ENCODE results near the gene SNX30.

SNX30 gene

DNA sequence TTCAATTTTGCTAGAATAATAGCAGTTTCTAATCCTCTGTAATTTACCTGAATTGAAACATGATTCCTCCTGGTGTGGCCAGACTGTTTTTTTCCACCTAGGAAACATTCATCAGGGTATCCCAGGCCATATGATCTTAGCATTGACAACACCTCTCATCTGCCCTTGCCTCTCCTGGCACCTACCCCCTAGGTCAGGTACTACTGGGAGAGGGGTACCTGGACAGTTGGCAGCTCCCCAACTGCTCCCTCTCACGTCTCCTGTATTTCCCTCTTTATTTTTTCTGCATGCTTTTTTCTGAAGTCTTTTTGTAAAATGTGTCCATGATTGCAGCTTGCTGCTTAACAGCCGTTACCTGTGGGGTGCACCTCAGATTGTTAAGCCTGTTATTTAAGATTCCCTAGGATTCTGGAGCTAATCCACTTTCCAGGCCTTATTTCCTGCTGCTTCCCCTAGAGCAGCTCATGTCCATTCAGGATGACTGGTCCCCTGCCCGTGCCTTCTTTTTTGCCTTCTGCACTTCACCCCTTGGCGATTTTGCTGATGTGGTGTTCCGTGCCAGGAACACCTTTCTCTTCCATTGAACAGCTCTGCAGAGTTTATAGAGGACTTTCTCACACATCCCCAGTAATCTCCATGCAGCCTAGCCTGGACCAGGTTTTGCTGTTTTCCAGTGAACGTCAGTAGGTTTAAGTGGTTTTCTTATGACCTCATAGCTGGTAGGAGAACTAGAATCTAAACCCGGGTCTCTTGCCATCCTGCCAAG lies 33.6 kb downstream of the SNX30 start:
- DNase-seq, result no peak

DNA sequence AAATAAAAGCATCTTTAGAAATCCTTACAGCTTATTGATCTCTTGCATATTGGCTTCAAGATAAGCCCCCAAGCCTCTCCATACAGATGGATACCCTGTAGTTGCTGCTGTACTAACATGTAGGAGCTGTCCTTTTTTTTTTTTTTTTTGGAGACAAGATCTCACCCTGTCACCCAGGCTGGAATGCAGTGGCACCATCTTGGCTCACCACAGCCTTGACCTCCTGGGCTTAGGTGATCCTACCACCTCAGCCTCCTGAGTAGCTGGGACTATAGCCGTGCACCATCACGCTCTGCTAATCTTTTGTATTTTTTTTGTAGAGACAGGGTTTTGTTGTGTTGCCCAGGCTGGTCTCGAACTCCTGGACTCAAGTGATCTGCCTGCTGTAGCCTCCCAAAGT lies 35.4 kb downstream of the SNX30 start:
- no peak for DNase-seq

GRCh38 chr9:112786829-112787520 lies 36.4 kb downstream of the SNX30 start:
- no peak for DNase-seq

DNA sequence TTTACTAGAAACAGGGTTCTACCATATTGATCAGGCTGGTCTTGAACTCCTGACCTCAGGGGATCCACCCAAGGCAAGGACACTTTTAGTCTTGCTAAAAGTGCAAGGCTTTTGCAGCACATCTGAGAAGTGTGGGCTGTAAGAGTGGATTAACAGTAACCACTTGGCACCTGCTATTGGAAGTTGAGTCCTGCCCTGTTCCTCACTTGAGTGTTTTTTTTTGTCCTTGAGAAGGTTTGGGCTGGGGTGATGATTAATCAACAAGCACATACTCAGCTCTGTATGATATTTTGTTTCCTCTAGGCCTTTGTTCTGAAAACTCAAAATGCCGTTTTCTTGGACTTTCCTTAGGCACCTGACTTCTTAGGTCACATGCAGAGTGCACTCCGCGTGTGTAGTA lies 37.4 kb downstream of the SNX30 start:
- no peak for DNase-seq

DNA sequence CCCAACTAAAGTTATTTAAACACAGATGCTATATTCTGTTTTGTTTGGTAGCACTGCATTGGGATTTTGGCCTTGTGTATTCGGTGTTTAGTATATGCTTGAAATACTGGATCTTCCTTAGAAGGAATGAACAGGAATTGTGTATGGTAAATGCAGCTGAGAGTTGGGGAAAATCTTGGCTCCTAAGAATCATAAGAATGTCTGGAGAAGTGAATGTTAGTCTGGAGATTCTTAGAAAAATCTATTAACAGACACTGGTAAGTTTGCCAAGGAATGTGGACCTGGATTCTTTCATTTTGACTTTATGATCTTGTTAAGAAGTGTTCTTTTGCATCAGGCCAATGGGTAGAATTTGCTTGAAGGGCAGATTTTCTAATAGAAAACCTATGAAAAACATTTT lies 38.9 kb downstream of the SNX30 start:
- DNase-seq, result no peak

- no peak for DNase-seq
These were observed 39.6 kb downstream of the SNX30 start for GRCh38 chr9:112789891-112790774.

DNA sequence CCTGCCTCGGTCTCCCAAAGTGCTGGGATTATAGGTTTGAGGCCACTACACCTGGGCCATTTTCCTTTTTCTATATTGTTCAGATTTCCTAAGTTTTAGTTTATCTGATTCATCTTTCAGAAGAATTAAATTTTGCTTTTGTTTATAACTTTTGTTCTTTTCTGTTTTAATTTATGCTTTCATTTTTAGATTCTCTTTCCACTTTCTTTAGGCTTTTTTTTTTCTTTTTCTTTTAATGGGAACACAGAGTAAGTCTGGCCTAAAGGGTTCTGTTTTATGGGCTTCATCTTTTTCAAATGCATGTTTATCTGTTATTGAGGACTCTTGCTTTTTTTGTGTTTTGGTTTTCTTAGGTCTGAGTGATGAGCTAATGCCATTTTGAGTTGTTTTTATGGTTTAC lies 42.1 kb downstream of the SNX30 start:
- no peak for DNase-seq

DNA sequence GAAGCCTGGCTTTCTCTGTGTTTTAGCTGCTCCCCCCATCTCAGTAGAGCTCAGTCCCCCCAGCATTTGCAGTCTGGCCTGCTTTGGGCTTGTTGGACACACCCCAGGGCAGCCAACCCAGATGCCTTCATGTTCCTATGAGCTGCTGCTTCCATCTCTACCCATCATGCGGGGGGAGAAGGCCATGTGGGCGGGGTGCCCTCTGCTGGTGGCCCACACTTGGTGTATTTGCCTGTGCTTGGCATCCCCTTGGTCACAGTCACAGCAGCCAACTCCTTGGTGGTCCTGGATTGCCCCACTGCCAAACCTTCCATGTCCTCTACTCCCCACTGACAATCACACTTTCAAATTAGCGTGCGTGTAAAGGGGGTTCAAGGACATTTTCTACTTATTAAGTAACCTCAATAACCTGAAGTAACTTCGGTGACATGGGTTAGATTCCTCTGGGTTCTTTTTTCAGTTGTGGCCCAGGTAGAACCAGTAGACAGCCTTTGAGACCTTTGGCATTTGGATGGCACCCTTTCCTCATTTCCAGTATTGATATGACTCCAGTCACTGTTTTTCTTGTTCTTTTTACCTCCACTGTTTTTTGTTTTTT lies 42.8 kb downstream of the SNX30 start:
- DNase-seq, result peak; percentile 77 to 80

DNA sequence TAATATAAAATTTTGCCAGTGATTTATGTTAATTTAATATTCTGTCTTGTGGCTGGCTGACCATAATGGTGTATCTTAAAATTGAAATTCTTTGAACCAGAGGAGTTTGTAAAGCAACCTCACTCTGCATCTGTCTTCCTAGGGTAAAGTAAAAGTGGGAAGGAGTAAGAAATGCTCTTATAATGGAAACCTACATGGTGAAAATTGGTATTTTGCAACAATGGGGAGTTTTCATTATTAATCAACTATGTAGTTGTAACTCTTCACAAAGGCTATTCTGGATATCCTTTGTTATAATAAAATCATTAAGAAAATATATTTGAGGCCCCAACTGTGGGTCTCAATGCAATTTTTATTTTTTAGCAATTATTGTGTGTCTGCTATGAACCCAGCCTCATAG lies 44.2 kb downstream of the SNX30 start:
- DNase-seq, result no peak

GRCh38 chr9:112795921-112796320 lies 45.4 kb downstream of the SNX30 start:
- DNase-seq, result no peak

DNA sequence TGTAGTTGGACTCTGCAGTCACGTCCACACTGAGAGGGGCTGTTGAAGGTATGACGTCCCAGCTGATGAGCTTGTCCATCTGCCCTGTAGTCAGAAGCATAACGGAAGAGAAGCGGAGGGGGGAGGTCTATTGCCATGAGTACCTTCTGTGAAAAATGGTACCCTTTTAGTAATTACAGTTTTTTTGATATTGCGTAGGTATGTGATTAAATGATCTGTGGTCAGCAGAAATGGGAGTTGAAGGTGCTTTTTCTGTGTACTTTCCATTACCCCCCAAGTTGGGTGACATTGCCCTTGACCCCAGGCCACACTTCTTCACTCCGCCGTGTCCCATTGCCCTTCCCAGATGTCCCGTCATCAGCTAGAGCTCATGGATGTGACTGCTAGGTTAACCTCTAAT lies 45.9 kb downstream of the SNX30 start:
- DNase-seq, result no peak

- no peak for DNase-seq
These were observed 58.8 kb downstream of the SNX30 start for GRCh38 chr9:112809351-112809848.

DNA sequence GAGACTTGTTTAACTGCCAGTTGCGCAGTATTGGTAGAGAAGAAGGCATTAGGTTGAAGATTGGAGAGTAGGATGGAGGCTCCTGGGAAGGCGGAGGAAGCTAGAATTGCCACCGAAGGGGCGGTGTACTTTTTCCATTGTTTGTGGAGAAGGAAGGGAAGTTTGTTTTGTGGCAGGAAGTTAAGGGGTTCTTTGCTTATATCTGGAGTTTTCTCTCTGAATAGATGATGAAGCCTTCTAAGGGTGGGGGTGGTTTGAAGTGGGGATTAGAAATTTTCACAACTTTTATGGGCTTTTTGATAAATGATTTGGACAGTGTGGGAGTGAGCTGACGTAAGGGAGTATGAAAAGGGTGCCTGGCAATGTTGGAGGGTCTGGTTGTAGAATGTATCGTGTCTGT lies 59.3 kb downstream of the SNX30 start:
- no peak for DNase-seq

- DNase-seq, result no peak
These were observed 60.3 kb downstream of the SNX30 start for GRCh38 chr9:112810696-112811490.

DNA sequence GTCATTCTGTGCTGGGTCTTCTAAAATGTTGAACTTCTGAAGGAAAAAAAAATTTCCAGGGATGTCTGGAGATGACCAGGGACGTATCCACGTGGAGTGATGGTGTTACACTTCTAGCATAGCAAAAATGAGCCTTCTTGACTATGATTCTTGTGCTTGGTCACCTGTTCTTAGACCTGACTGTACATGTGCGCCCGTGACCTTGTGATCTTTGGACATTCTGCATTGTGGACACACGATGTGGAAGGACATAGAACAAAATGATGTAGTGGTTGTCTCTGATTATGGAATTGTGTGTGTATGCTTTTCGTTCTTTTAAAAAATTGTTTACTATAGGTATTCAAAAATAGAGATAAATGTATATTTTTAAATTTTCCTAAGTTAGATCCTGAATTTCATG lies 61.0 kb downstream of the SNX30 start:
- DNase-seq, result no peak

DNA sequence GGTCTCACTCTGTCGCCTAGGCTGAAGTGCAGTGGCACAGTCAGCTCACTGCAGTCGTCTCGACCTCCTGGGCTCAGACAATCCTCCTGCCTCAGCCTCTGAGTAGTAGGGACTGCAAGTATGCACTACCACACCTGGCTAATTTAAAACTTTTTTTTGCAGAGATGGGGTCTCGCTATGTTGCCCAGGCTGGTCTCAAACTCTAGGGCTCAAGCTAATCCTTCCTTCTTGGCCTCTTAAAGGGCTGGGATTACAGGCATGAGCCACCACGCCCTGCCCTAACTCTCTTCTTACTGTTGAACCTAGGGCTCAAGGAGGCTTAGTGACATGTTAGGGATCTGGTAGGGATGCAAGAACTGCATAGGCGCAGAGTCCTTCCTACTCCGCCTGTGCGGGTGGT lies 65.3 kb downstream of the SNX30 start:
- DNase-seq, result no peak

- DNase-seq, result no peak
These were observed 67.3 kb downstream of the SNX30 start for GRCh38 chr9:112817860-112818203.

GRCh38 chr9:112819635-112820496 lies 69.3 kb downstream of the SNX30 start:
- DNase-seq, result no peak

GRCh38 chr9:112820881-112821280 lies 70.3 kb downstream of the SNX30 start:
- no peak for DNase-seq

DNA sequence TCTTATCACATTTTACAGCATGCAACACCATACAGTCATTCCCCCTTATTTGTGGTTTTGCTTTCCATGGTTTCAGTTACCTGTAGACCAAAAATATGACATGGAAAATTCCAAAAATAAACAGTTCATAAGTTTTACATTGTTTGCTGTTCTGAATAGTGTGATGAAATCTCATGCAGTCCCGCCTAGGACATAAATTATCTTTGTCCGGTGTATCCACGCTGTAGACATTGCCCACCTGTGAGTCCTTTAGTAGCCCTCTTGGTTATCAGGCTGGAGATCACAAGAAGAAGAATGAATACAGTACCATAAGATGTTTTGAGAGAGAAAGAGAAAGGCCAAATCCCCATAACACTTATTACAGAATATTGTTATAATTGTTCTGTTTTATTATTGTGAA lies 72.1 kb downstream of the SNX30 start:
- no peak for DNase-seq

DNA sequence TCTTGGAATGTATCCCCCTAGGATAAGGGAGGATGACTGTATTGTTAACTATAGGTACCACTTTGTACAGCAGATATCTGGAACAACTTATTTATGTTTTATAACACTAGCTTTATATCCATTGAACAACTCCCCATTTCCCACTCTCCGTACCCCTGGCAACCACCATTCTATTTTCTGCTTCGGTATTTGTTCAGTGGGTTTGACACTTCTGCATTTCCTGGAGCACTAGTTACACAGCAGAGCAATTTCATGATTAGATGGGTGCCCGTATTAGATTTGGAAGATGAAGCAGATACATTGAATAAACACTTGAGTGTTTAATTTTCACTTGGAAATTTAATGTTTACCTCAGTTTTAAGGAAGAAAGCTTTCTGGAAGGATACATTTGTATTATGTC lies 72.7 kb downstream of the SNX30 start:
- DNase-seq, result no peak
